ENCODE data around the gene MSI2. TPM values are rescaled to one million over a fixed set of nuclear protein-coding genes. Genes with fewer than 3 reads are reported as not detected.

The MSI2 gene
- total RNA-seq, 1 donor = 23.2 TPM

DNA sequence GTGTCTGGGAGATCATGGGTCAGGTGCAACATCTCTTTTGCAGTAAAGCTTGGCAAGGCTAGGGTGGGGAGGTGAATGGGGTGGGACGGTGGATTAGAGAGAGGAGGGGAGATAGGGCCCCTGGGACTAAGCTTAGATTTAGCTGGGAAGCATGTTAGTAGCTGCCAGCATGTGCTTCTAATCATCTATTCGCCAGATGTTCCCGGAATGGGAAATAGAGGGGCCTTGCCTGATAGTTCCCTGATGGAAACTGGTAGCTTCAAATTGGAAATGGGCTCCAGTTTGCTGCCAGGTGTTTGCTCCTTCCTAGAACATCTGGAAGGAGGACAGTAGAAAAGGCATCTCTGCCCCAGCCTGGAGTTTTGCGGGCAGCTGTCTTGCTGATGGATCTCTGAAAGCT, 312.7 kb downstream of the MSI2 start:
- Histone ChIP-seq H3K4me3 (ENCODE audit: insufficient read depth, low read length) (no peak overlapping the region), H3K9me3 (ENCODE audit: low read depth, low read length) (no peaks in the 10 kb centered on the region), H3K4me2 (ENCODE audit: insufficient read depth, low read length) (no peak overlapping the region), H3K79me2 (ENCODE audit: insufficient read depth, low read length) (no peaks in the 10 kb centered on the region), H3K27ac (ENCODE audit: low read depth, low read length) (no peak overlapping the region), H3K36me3 (ENCODE audit: insufficient read depth, low read length) (no peaks in the 10 kb centered on the region), H4K20me1 (ENCODE audit: insufficient read depth, low read length) (no peaks in the 10 kb centered on the region), H3K27me3 (ENCODE audit: insufficient read depth, low read length) (no peaks in the 10 kb centered on the region), H2AFZ (ENCODE audit: low read length) (no peak overlapping the region), H3K4me1 (ENCODE audit: insufficient read depth, low read length) (no peaks in the 10 kb centered on the region)
- DNase-seq (ENCODE audit: insufficient read length, low spot score, missing footprints) = no peak
- TF ChIP-seq, protein P1, sequence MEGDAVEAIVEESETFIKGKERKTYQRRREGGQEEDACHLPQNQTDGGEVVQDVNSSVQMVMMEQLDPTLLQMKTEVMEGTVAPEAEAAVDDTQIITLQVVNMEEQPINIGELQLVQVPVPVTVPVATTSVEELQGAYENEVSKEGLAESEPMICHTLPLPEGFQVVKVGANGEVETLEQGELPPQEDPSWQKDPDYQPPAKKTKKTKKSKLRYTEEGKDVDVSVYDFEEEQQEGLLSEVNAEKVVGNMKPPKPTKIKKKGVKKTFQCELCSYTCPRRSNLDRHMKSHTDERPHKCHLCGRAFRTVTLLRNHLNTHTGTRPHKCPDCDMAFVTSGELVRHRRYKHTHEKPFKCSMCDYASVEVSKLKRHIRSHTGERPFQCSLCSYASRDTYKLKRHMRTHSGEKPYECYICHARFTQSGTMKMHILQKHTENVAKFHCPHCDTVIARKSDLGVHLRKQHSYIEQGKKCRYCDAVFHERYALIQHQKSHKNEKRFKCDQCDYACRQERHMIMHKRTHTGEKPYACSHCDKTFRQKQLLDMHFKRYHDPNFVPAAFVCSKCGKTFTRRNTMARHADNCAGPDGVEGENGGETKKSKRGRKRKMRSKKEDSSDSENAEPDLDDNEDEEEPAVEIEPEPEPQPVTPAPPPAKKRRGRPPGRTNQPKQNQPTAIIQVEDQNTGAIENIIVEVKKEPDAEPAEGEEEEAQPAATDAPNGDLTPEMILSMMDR (IDR thresholded peaks at IDR 0.05; ENCODE audit: extremely low read depth, low read depth, low read length) = no peak

DNA sequence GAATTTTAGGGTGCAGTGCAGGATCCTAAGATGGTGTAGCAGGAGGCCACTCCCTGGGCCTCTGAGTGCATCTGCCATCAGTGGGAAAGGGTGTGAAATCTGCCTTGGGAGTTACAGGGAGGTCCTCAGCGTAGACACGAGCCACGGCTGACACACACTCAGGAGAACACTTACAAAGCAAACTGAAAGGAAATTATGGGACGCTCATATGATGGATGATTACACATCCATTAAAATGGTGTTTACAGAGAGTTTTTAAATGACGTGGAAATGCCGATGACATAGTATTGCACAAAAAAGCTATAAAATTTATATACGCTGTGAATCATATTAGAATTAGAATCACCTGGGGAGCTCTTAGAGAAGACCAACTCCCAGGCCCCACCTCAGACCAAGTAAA, 313.5 kb downstream of the MSI2 start:
- H3K4me2 ChIP-seq (ENCODE audit: insufficient read depth, low read length) = no peak overlapping the region
- TF ChIP-seq, protein P1 (IDR thresholded peaks at IDR 0.05; ENCODE audit: extremely low read depth, low read depth, low read length) = no peak
- H3K4me1 ChIP-seq (ENCODE audit: insufficient read depth, low read length) = no peaks in the 10 kb centered on the region
- no peaks in the 10 kb centered on the region for H3K36me3 ChIP-seq (ENCODE audit: insufficient read depth, low read length)
- no peaks in the 10 kb centered on the region for H3K27me3 ChIP-seq (ENCODE audit: insufficient read depth, low read length)
- H3K4me3 ChIP-seq (ENCODE audit: insufficient read depth, low read length) = no peak overlapping the region
- no peaks in the 10 kb centered on the region for H3K9me3 ChIP-seq (ENCODE audit: low read depth, low read length)
- no peaks in the 10 kb centered on the region for H4K20me1 ChIP-seq (ENCODE audit: insufficient read depth, low read length)
- H3K79me2 ChIP-seq (ENCODE audit: insufficient read depth, low read length) = no peaks in the 10 kb centered on the region
- no peak overlapping the region for H3K27ac ChIP-seq (ENCODE audit: low read depth, low read length)
- DNase-seq (ENCODE audit: insufficient read length, low spot score, missing footprints) = peak; percentile 27
- H2AFZ ChIP-seq (ENCODE audit: low read length) = no peak overlapping the region

DNA sequence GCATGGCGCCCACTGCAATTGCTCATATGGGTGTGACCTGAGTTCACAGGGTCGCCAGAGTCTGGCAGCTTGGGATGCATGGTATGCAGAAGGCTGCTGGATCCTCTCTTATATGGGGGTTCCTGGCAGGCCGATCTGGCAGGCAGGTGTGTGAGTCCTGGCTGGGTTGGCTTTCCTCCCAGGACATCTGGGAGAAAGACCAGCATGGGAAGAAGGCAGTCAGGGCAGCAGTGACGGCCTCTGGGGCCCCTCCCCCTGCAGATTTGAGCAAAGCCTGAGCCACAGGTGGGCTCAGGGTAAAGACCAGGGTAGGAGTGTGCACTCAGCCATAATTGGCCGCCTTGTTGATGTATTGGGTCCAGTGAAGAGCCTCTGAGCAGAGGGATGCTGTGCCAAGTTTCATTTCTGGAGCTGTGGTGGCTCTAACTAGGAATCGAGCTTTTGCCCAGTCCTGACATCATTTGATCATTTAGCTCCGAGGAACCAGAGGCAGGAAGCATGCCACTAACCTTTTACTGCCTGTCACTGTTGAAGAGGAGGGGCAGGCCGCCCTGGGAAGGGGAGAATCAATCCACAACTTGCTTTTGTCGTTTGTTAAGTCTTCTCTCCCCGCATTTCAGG, 314.5 kb downstream of the MSI2 start:
- Histone ChIP-seq H4K20me1 (ENCODE audit: insufficient read depth, low read length) (no peaks in the 10 kb centered on the region), H3K79me2 (ENCODE audit: insufficient read depth, low read length) (no peaks in the 10 kb centered on the region), H3K4me2 (ENCODE audit: insufficient read depth, low read length) (no peak overlapping the region), H3K27ac (ENCODE audit: low read depth, low read length) (no peak overlapping the region), H3K27me3 (ENCODE audit: insufficient read depth, low read length) (no peaks in the 10 kb centered on the region), H3K36me3 (ENCODE audit: insufficient read depth, low read length) (no peaks in the 10 kb centered on the region), H2AFZ (ENCODE audit: low read length) (no peak overlapping the region), H3K4me3 (ENCODE audit: insufficient read depth, low read length) (no peak overlapping the region), H3K9me3 (ENCODE audit: low read depth, low read length) (no peaks in the 10 kb centered on the region), H3K4me1 (ENCODE audit: insufficient read depth, low read length) (no peaks in the 10 kb centered on the region)
- TF ChIP-seq, protein P1 (IDR thresholded peaks at IDR 0.05; ENCODE audit: extremely low read depth, low read depth, low read length) = no peak
- DNase-seq (ENCODE audit: insufficient read length, low spot score, missing footprints) = peak; percentile 25

DNA sequence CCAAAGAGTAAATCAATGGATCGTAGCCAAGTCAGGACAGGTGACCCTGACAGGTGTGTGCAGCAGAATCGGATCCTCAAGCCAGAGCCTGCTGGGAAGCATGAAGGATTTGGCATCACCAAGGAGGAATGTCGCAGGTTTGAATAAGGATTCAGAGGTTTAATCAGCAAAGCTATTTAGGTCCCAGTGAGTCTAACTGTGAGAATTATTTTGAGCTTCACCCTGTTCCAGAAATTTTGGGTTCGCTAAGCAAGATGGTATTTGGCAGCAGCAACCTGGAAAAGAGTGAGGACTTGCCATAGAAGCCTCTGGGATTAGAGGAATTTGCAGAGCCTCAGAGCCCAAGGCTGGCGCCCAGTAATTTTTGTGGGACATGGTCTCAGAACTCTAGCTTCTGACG, 315.7 kb downstream of the MSI2 start:
- H3K4me2 ChIP-seq (ENCODE audit: insufficient read depth, low read length) = no peak overlapping the region
- no peak for DNase-seq (ENCODE audit: insufficient read length, low spot score, missing footprints)

More for the DNA sequence above, 315.7 kb downstream of the MSI2 start:
- Histone ChIP-seq H3K9me3 (ENCODE audit: low read depth, low read length) (no peaks in the 10 kb centered on the region), H3K79me2 (ENCODE audit: insufficient read depth, low read length) (no peaks in the 10 kb centered on the region), H3K4me1 (ENCODE audit: insufficient read depth, low read length) (no peaks in the 10 kb centered on the region), H3K4me3 (ENCODE audit: insufficient read depth, low read length) (no peak overlapping the region), H3K27ac (ENCODE audit: low read depth, low read length) (no peak overlapping the region), H2AFZ (ENCODE audit: low read length) (no peak overlapping the region), H4K20me1 (ENCODE audit: insufficient read depth, low read length) (peaks cover 3% of the 10 kb centered on the region), H3K36me3 (ENCODE audit: insufficient read depth, low read length) (no peaks in the 10 kb centered on the region), H3K27me3 (ENCODE audit: insufficient read depth, low read length) (no peaks in the 10 kb centered on the region)
- TF ChIP-seq, protein P1 (IDR thresholded peaks at IDR 0.05; ENCODE audit: extremely low read depth, low read depth, low read length) = no peak
